Epithelial cell of esophagus (primary cell): ENCODE data around the gene CEACAM5.

Experiments
- DNase-seq: peaks from one replicate; pipeline ENCODE4 v3.0.0; 2010; ENCODE audit warnings: low read depth
- H3K4me3 ChIP-seq: 2 replicates; pipeline ENCODE4 v1.5.1; 2011; ENCODE audit warnings: mild to moderate bottlenecking, low read length, control low read depth
- TF ChIP-seq, protein P1 (sequence below): IDR thresholded peaks from 2 replicates; pipeline ENCODE4 v1.5.1; 2011; ENCODE audit warnings: low read depth, mild to moderate bottlenecking, low read length, control low read depth, inconsistent platforms; ENCODE audit not compliant: insufficient read depth; ENCODE audit errors: missing control alignments

Gene CEACAM5

DNA sequence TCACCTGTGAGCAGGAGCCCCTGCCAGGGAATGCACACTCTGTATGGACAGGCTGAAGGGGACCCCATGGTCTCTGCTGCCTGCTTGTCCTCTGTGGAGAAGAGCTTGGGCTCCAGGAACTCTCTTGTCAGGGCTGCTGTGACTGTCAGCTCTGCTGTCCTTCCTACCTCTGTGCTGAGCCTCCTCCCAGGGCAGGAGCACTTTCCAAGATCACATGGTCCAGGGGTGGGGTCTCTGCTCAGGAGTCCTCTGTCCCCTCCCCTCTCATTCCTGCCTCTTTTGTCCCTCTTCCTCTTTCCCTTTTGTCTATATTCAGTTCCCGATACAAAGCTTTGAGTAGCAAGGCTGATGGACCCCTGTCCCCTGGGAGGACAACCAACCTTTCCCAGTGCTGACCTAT lies 20.3 kb upstream of the CEACAM5 start, which contains the start of gene CEACAM7:
Gene CEACAM7 (minus strand): TSS at position 173 of the 400 bp plus-strand sequence. CDS start 105 bp downstream, at position 68.
- no peak for DNase-seq
- TF ChIP-seq, protein P1, sequence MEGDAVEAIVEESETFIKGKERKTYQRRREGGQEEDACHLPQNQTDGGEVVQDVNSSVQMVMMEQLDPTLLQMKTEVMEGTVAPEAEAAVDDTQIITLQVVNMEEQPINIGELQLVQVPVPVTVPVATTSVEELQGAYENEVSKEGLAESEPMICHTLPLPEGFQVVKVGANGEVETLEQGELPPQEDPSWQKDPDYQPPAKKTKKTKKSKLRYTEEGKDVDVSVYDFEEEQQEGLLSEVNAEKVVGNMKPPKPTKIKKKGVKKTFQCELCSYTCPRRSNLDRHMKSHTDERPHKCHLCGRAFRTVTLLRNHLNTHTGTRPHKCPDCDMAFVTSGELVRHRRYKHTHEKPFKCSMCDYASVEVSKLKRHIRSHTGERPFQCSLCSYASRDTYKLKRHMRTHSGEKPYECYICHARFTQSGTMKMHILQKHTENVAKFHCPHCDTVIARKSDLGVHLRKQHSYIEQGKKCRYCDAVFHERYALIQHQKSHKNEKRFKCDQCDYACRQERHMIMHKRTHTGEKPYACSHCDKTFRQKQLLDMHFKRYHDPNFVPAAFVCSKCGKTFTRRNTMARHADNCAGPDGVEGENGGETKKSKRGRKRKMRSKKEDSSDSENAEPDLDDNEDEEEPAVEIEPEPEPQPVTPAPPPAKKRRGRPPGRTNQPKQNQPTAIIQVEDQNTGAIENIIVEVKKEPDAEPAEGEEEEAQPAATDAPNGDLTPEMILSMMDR = no peak
- H3K4me3 ChIP-seq = no peak within 1 kb of the TSS

DNA sequence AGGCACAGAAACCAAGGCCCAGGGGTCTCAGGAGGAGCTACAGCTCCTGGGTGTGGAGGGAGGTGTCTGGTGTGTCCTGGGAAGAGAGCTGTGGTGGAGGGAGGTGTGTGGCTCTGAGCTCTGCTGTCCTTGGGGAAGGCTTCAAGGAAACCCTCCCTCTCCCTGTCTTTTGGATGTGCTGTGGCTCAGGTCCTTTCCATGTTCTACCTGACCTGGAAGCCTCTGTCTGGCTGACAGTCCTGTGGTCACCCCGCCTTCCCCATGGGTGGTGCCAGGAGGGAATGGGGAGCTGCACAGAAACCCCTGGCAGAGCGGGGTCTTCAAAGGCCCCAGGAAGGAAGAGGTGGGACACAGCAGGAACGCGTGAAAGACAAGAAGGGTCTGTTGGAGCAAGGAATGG lies 19.7 kb upstream of the CEACAM5 start:
- no peak overlapping the region for H3K4me3 ChIP-seq
- DNase-seq = no peak
- TF ChIP-seq, protein P1 = no peak

DNA sequence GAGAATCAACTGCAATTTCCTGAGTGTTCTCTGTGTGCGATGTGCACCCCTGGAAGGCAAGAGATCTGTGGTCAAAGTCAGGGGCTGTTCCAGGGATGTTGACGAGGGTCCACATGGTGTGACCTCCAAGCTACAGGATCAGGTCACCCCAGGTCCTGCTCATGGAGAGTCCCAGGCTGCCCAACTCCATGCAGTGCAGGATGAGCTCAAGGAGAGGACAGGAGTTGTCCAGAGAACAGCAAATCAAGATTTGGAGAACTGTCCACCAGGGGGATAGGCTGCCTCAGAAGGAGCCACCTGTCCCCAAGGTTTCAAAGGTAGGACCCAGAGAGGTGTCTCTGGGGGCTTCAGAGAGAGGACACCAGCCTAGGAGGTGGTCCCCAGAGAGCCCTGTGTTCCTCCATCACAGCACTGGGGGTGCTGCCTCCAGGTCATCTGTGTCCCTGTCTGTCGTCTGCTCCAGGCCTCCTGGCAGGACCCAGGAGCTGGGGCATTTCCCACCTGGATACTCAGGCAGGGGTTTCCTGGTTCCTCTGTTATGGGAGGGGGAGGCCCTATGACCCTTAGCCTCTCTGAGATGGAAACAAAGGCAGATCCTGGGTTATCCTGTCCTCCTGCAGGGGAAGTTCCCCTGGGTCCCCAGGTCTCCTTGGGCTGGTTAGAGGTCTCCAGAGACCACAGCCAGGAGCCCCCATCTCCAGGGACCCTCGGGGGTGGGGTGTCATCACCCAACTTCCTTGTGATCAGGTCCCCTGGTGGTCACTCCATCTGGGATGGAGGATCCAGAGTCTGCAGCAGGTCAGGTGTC lies 18.2 kb upstream of the CEACAM5 start:
- H3K4me3 ChIP-seq = no peak overlapping the region
- DNase-seq = no peak
- TF ChIP-seq, protein P1 = no peak

DNA sequence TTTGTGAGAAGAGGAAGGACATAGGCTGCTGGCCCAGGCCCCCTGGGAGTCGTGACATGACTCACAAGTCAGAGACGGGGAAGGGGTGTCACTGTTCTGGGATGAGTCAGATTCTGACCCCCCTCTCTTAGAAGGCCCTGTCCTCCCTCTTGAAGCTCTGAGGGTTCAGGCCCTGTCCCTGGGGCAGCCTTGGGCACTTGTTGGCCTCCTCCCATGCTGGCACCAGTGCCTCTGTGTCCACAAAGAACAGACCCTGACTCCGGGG lies 17.7 kb upstream of the CEACAM5 start:
- TF ChIP-seq, protein P1 = no peak
- DNase-seq = no peak
- no peak overlapping the region for H3K4me3 ChIP-seq

DNA sequence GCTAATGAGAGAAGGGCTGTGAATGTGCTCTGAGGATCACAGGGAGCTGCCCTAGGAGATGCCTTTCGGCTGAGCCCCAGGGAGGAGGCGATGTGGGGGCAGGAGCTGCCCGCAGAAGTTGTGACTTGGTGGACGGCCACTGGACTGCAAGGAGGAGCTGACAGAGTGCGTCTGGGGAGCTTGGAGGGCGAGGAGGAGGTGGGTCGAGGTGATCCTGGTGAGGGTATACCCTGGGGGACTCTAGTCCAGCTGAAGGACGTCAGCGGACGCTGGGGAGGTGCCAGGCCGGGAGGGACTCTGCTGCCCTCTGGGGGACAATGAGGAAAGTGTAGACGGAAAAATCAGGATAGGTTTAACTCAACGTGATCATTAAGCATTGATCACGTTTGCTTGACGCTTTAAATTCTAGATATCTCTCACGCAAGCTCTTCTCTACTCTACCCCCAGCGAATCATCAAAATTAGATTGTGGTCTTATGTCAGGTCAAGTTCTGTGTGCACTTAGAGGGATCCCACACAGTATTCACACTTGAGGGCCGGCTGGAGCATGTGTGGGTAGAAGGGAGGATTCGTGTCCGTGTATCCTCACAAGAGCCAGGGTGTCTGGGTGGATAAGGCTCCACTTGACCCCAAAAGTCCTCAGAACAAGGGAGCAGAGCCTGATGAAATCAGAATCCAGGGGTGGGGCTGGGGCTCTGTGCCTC lies 17.0 kb upstream of the CEACAM5 start:
- TF ChIP-seq, protein P1 = peak; percentile 72
- DNase-seq = peak; percentile 21
- H3K4me3 ChIP-seq = no peak overlapping the region

DNA sequence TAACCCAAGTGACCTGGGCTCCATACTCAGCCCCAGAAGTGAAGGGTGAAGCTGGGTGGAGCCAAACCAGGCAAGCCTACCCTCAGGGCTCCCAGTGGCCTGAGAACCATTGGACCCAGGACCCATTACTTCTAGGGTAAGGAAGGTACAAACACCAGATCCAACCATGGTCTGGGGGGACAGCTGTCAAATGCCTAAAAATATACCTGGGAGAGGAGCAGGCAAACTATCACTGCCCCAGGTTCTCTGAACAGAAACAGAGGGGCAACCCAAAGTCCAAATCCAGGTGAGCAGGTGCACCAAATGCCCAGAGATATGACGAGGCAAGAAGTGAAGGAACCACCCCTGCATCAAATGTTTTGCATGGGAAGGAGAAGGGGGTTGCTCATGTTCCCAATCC lies 14.2 kb upstream of the CEACAM5 start:
- DNase-seq = no peak
- TF ChIP-seq, protein P1 = no peak
- H3K4me3 ChIP-seq = no peak overlapping the region
